Retina (tissue), 1 donor: ENCODE data around the gene HAPLN3.

ENCODE experiments used
- DNase-seq: peaks from one replicate; pipeline ENCODE4 v3.0.0-alpha.2; 2016

Gene HAPLN3

GRCh38 chr15:88909956-88910831, 14.8 kb upstream of the HAPLN3 start:
- no peak for DNase-seq

- DNase-seq = no peak
These were observed 13.6 kb upstream of the HAPLN3 start for GRCh38 chr15:88908697-88909621.

- no peak for DNase-seq
These were observed 12.8 kb upstream of the HAPLN3 start for GRCh38 chr15:88908123-88908522.

GRCh38 chr15:88907111-88907510, 11.8 kb upstream of the HAPLN3 start:
- DNase-seq = no peak

- DNase-seq = no peak
These were observed 11.2 kb upstream of the HAPLN3 start for GRCh38 chr15:88906551-88906950.

GRCh38 chr15:88906130-88906529, 10.8 kb upstream of the HAPLN3 start:
- no peak for DNase-seq

GRCh38 chr15:88905576-88905975, 10.2 kb upstream of the HAPLN3 start:
- no peak for DNase-seq

GRCh38 chr15:88904624-88905327, 9.4 kb upstream of the HAPLN3 start:
- DNase-seq = peak; percentile 88

GRCh38 chr15:88904257-88904623, 8.9 kb upstream of the HAPLN3 start:
- no peak for DNase-seq

GRCh38 chr15:88902846-88903245, 7.5 kb upstream of the HAPLN3 start:
- DNase-seq = no peak

- no peak for DNase-seq
These were observed 7.0 kb upstream of the HAPLN3 start for GRCh38 chr15:88902221-88902835.

GRCh38 chr15:88901508-88902220, 6.3 kb upstream of the HAPLN3 start:
- DNase-seq = no peak

- no peak for DNase-seq
These were observed 5.7 kb upstream of the HAPLN3 start for GRCh38 chr15:88900982-88901418.

- no peak for DNase-seq
These were observed 5.1 kb upstream of the HAPLN3 start for GRCh38 chr15:88900309-88900981.

GRCh38 chr15:88899251-88899650, 3.9 kb upstream of the HAPLN3 start:
- no peak for DNase-seq

GRCh38 chr15:88898736-88899135, 3.4 kb upstream of the HAPLN3 start:
- no peak for DNase-seq

- peak; percentile 19 for DNase-seq
These were observed 2.3 kb upstream of the HAPLN3 start for GRCh38 chr15:88897456-88898194.

- DNase-seq = no peak
These were observed 1.8 kb upstream of the HAPLN3 start for GRCh38 chr15:88897142-88897455.

GRCh38 chr15:88896333-88897033, 1.1 kb upstream of the HAPLN3 start:
- DNase-seq = no peak

GRCh38 chr15:88894348-88894818, 961 bp downstream of the HAPLN3 start:
- peak; percentile 69 for DNase-seq
